Endothelial cell of umbilical vein (primary cell): ENCODE results near the gene FAM240B. TPM values are rescaled to one million over a fixed set of nuclear protein-coding genes. Genes with fewer than 3 reads are reported as not detected.

Experiments
- BruUV-seq: library from RNA; stranded (reverse); fragments of 400-500 nt; replicated peaks from 2 replicates; lab custom pipeline; 2021; lab: Mats Ljungman, UMichigan
- CTCF ChIA-PET: fragments of 300-600, 350-600 bp; sonication (Branson Sonifier 250); formaldehyde crosslinking; loops from one replicate; lab custom pipeline; 2021; ENCODE audit warnings: antibody characterized with exemption, inconsistent platforms; lab: Charles Lee
- POLR2A ChIA-PET: fragments of 300-600, 350-600 bp; sonication (Branson Sonifier 250); formaldehyde crosslinking; loops from one replicate; lab custom pipeline; 2021; ENCODE audit warnings: antibody characterized with exemption, inconsistent platforms; lab: Charles Lee
- DNase-seq: peaks from one replicate; pipeline ENCODE4 v3.0.0-alpha.2; 2011; ENCODE audit warnings: low read depth, low spot score
- FAIRE-seq: peaks from 2 replicates; lab custom pipeline; 2011; peaks lifted over from hg19 to GRCh38; lab: Jason Lieb, UNC
- H2AFZ ChIP-seq: 2 replicates; pipeline ENCODE4 v1.6.0; 2012; ENCODE audit warnings: low read depth, low read length, control low read depth, inconsistent platforms
- H3K27ac ChIP-seq: 2 replicates; pipeline ENCODE4 v1.5.1; 2011; ENCODE audit warnings: low read depth, mild to moderate bottlenecking, control low read depth, low read length, moderate library complexity; ENCODE audit not compliant: insufficient read depth
- H3K27me3 ChIP-seq, 2 experiments: 2 replicates each; pipeline versions ENCODE4 v1.6.0 to v1.6.1; 2011; ENCODE audit warnings: low read length in 2 of 2, mixed read lengths in 1 of 2; ENCODE audit not compliant: control insufficient read depth in 2 of 2, insufficient read depth in 2 of 2
- H3K36me3 ChIP-seq, 2 experiments: 2 replicates in 1 of 2; 3 replicates in 1 of 2; pipeline ENCODE4 v1.5.1; 2011; ENCODE audit warnings: low read length in 2 of 2, mild to moderate bottlenecking in 1 of 2, moderate library complexity in 1 of 2; ENCODE audit not compliant: control insufficient read depth in 2 of 2, insufficient read depth in 2 of 2; ENCODE audit errors: extremely low read depth in 1 of 2
- H3K4me1 ChIP-seq: 3 replicates; pipeline ENCODE4 v1.5.1; 2011; ENCODE audit warnings: mild to moderate bottlenecking, low read length; ENCODE audit not compliant: control insufficient read depth, insufficient read depth; ENCODE audit errors: extremely low read depth
- H3K4me2 ChIP-seq: 2 replicates; pipeline ENCODE4 v1.6.1; 2011; ENCODE audit warnings: low read length, control low read depth, mixed read lengths; ENCODE audit not compliant: insufficient read depth
- H3K4me3 ChIP-seq, 3 experiments: fragments of 200-600 bp in 1 of 3; sonication (generic), shearing (Covaris generic) in 1 of 3; replicated peaks in 1 of 3; 2 replicates each; pipeline ENCODE4 v1.5.1; 2011 to 2016; ENCODE audit warnings: control low read depth in 3 of 3, low read length in 3 of 3, mild to moderate bottlenecking in 2 of 3, inconsistent platforms in 1 of 3, low read depth in 1 of 3, moderate library complexity in 1 of 3; ENCODE audit not compliant: insufficient read depth in 1 of 3
- H3K79me2 ChIP-seq: 2 replicates; pipeline ENCODE4 v1.6.0; 2012; ENCODE audit warnings: low read length, inconsistent platforms; ENCODE audit not compliant: control insufficient read depth, insufficient read depth
- H3K9ac ChIP-seq: replicated peaks from 2 replicates; pipeline ENCODE3; 2011; ENCODE audit warnings: low read length, control low read depth; ENCODE audit not compliant: insufficient read depth; ENCODE audit errors: extremely low read depth
- H3K9me1 ChIP-seq: replicated peaks from 3 replicates; pipeline ENCODE4 v1.6.0; 2011; ENCODE audit warnings: mild to moderate bottlenecking, low read length; ENCODE audit not compliant: control insufficient read depth, insufficient read depth; ENCODE audit errors: extremely low read depth
- H3K9me3 ChIP-seq: replicated peaks from 2 replicates; pipeline ENCODE4 v1.5.1; 2012; ENCODE audit warnings: low read length, inconsistent platforms; ENCODE audit not compliant: control insufficient read depth, insufficient read depth
- H4K20me1 ChIP-seq: replicated peaks from 2 replicates; pipeline ENCODE3; 2011; ENCODE audit warnings: mild to moderate bottlenecking, low read length; ENCODE audit not compliant: control insufficient read depth, insufficient read depth; ENCODE audit errors: extremely low read depth
- EZH2 ChIP-seq: IDR thresholded peaks from 2 replicates; pipeline ENCODE4 v1.6.1; 2012; ENCODE audit warnings: borderline replicate concordance, low read depth, mild to moderate bottlenecking, moderate library complexity, low read length, inconsistent platforms; ENCODE audit not compliant: severe bottlenecking
- FOS ChIP-seq: IDR thresholded peaks from 2 replicates; pipeline ENCODE4 v1.6.1; 2011; ENCODE audit warnings: mild to moderate bottlenecking, low read length, moderate library complexity, borderline replicate concordance; ENCODE audit not compliant: insufficient read depth
- GATA2 ChIP-seq: IDR thresholded peaks from 2 replicates; pipeline ENCODE4 v1.7.0; 2011; ENCODE audit warnings: low read depth, mild to moderate bottlenecking, moderate library complexity, mixed read lengths, low read length; ENCODE audit not compliant: insufficient read length, insufficient read depth
- JUN ChIP-seq: IDR thresholded peaks from 2 replicates; pipeline ENCODE4 v1.6.1; 2011; ENCODE audit warnings: borderline replicate concordance, low read depth; ENCODE audit not compliant: insufficient read length, insufficient read depth
- MYC ChIP-seq: IDR thresholded peaks from one replicate; pipeline ENCODE4 v1.6.1; 2011; ENCODE audit warnings: mild to moderate bottlenecking, low read depth, low read length
- POLR2A ChIP-seq: IDR thresholded peaks from 2 replicates; pipeline ENCODE4 v1.6.1; 2012; ENCODE audit warnings: low read depth, mild to moderate bottlenecking, control low read depth, low read length
- POLR2AphosphoS5 ChIP-seq: IDR thresholded peaks from 2 replicates; pipeline ENCODE4 v1.6.1; 2012; ENCODE audit warnings: low read depth, mild to moderate bottlenecking, control low read depth, low read length, moderate library complexity; ENCODE audit not compliant: insufficient read depth
- dilution Hi-C: fragments of 300-500 bp; cut with MboI; formaldehyde crosslinking; loops from one replicate; pipeline ENCODE4 v1.15.0; 2019; ENCODE audit warnings: low sequenced_read_pairs; ENCODE audit not compliant: extremely low pct_ligation_motif_present
- intact Hi-C: fragments of 100-400 bp; cut with micrococcal nuclease; formaldehyde crosslinking; loops from one replicate; pipeline ENCODE4 v1.10.0; 2022
- polyA plus RNA-seq, 4 experiments: library from polyadenylated mRNA; depleted of rRNA in 3 of 4; stranded (reverse) in 3 of 4; unstranded in 1 of 4; fragments of >200 nt; gene quantifications; 2 replicates each; pipeline versions ENCODE4 v1.2.1 to v1.2.3, GENCODE V29; 2011 to 2012; ENCODE audit warnings: missing spikeins in 1 of 4
- total RNA-seq: library from RNA; stranded (reverse); gene quantifications from 2 replicates; pipeline ENCODE4 v1.2.3, GENCODE V29; 2021
- TF ChIP-seq, protein P1 (sequence below), 2 donors: IDR thresholded peaks; 1 replicate in 1 of 2; 2 replicates in 1 of 2; pipeline ENCODE4 v1.5.1; 2011; ENCODE audit warnings: low read length in 2 of 2, mild to moderate bottlenecking in 2 of 2, moderate library complexity in 2 of 2, control low read depth in 1 of 2, inconsistent platforms in 1 of 2, low read depth in 1 of 2; ENCODE audit not compliant: insufficient read depth in 1 of 2; ENCODE audit errors: extremely low read depth in 1 of 2
- TF ChIP-seq, protein P2 (sequence below): IDR thresholded peaks from 2 replicates; pipeline ENCODE4 v1.6.1; 2011; ENCODE audit not compliant: insufficient read depth, insufficient read length

Gene FAM240B
- total and polyA plus RNA-seq, 2 donors (not counting 3 experiments of a cell fraction or from before 2014, with no cell fraction given), result not detected

DNA sequence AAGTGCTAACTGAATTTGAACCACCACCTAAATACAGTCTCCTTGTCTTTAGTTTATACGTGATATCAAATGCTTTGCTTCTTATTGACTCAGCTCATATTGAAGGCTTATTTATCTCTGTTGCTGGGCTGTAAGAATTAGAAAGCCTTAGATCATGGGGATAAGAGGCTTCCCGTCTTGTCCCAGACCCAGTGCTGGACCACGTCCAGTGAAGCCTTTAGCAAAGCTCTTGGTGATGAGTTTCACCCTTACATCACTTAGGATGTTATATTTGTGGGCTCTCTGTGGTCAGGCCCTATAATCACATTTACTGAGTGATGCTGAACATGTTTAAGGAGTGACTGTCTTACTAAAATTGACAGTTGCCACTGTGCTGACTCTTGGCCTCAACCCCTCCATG is 11.2 kb downstream of the FAM240B start:
- Histone ChIP-seq H4K20me1 (no peaks in the 10 kb centered on the region), H3K36me3 (no peaks in the 10 kb centered on the region), H3K27ac (no peak overlapping the region), H3K27me3 (peaks cover 3 to 4% of the 10 kb centered on the region in 2 experiments), H3K4me3 (no peak overlapping the region), H3K9me1 (no peaks in the 10 kb centered on the region), H3K4me1 (no peaks in the 10 kb centered on the region), H3K9me3 (no peaks in the 10 kb centered on the region), H3K9ac (no peak overlapping the region), H3K4me2 (no peak overlapping the region), H3K79me2 (no peaks in the 10 kb centered on the region), H2AFZ (no peak overlapping the region)
- intact Hi-C loops (no loop called here), dilution Hi-C loops (no loop called here)
- ChIA-PET CTCF (interaction anchor here (0.7 kb wide), 2 partner anchors 18 to 19 kb away, joined by 3 to 4 read pairs; no protein-coding TSS in a partner anchor), POLR2A (no interaction called here)
- TF ChIP-seq, protein P1, sequence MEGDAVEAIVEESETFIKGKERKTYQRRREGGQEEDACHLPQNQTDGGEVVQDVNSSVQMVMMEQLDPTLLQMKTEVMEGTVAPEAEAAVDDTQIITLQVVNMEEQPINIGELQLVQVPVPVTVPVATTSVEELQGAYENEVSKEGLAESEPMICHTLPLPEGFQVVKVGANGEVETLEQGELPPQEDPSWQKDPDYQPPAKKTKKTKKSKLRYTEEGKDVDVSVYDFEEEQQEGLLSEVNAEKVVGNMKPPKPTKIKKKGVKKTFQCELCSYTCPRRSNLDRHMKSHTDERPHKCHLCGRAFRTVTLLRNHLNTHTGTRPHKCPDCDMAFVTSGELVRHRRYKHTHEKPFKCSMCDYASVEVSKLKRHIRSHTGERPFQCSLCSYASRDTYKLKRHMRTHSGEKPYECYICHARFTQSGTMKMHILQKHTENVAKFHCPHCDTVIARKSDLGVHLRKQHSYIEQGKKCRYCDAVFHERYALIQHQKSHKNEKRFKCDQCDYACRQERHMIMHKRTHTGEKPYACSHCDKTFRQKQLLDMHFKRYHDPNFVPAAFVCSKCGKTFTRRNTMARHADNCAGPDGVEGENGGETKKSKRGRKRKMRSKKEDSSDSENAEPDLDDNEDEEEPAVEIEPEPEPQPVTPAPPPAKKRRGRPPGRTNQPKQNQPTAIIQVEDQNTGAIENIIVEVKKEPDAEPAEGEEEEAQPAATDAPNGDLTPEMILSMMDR (IDR thresholded peaks at IDR 0.05; ENCODE audit: extremely low read depth in 1 of 2, insufficient read depth in 1 of 2, low read depth in 1 of 2, low read length in 2 of 2), result no peak
- TF ChIP-seq GATA2 (no peak), POLR2A (no peak), MYC (no peak), FOS (no peak), POLR2AphosphoS5 (no peak), EZH2 (no peak), JUN (no peak)
- TF ChIP-seq, protein P2, sequence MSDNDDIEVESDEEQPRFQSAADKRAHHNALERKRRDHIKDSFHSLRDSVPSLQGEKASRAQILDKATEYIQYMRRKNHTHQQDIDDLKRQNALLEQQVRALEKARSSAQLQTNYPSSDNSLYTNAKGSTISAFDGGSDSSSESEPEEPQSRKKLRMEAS, result no peak
- no peak for DNase-seq
- BruUV-seq, result no TSS peak
- FAIRE-seq, result no peak
